IMR-90 (cell line): Measurements from ENCODE around the gene CD177. TPM values are rescaled to one million over a fixed set of nuclear protein-coding genes. Genes with fewer than 3 reads are reported as not detected.
"Not testable (repeated sequence)": the region's sequence is repeated elsewhere in the genome, so short reads cannot be mapped to it uniquely, and the experiment has no call there.

Source experiments
- ATAC-seq: fragments of 200-7000 bp; cut with Tn5 transposase; 2 replicates; pipeline ENCODE4 v1.9.1; 2020; ENCODE audit warnings: low read depth, mild to moderate bottlenecking, moderate library complexity
- BruUV-seq: library from RNA; stranded (reverse); fragments of 400-500 nt; replicated peaks from 2 replicates; lab custom pipeline; 2021; lab: Mats Ljungman, UMichigan
- CTCF ChIA-PET: fragments of 300-600 bp; formaldehyde crosslinking; extraction: SDS; loops from one replicate; lab custom pipeline; 2021; ENCODE audit warnings: antibody characterized with exemption; lab: Yijun Ruan, JAX
- POLR2A ChIA-PET: fragments of 300-600 bp; sonication (Branson Sonifier 250); formaldehyde crosslinking; loops from one replicate; lab custom pipeline; 2022; ENCODE audit warnings: antibody characterized with exemption; ENCODE audit not compliant: unreplicated experiment; lab: Charles Lee
- DNase-seq: peaks from one replicate; pipeline ENCODE4 v3.0.0; 2013
- H2AFZ ChIP-seq: replicated peaks from 2 replicates; pipeline ENCODE3; 2013; ENCODE audit warnings: low read length, mild to moderate bottlenecking; ENCODE audit not compliant: poor library complexity
- H2AK5ac ChIP-seq: 2 replicates; pipeline ENCODE4 v1.6.1; 2013; ENCODE audit warnings: low read depth, low read length, inconsistent platforms
- H2AK9ac ChIP-seq: replicated peaks from 2 replicates; pipeline ENCODE3; 2013; ENCODE audit warnings: mild to moderate bottlenecking, low read depth, low read length, moderate library complexity; ENCODE audit not compliant: poor library complexity
- H2BK120ac ChIP-seq: 2 replicates; pipeline ENCODE4 v1.6.1; 2013; ENCODE audit warnings: low read depth, low read length, inconsistent platforms
- H2BK15ac ChIP-seq: 3 replicates; pipeline ENCODE4 v1.6.1; 2013; ENCODE audit warnings: low read depth, low read length, inconsistent platforms
- H2BK20ac ChIP-seq: 2 replicates; pipeline ENCODE4 v1.6.1; 2013; ENCODE audit warnings: low read depth, mild to moderate bottlenecking, inconsistent platforms, low read length, moderate library complexity
- H2BK5ac ChIP-seq: 2 replicates; pipeline ENCODE4 v1.6.1; 2013; ENCODE audit warnings: mild to moderate bottlenecking, low read depth, low read length, inconsistent platforms; ENCODE audit not compliant: poor library complexity, severe bottlenecking
- H3K14ac ChIP-seq: replicated peaks from 2 replicates; pipeline ENCODE4 v1.6.1; 2013; ENCODE audit warnings: low read depth, low read length, inconsistent platforms
- H3K18ac ChIP-seq: 2 replicates; pipeline ENCODE4 v1.6.1; 2013; ENCODE audit warnings: low read depth, low read length, control low read depth
- H3K23ac ChIP-seq: 2 replicates; pipeline ENCODE4 v1.6.1; 2013; ENCODE audit warnings: low read depth, low read length, inconsistent platforms
- H3K27ac ChIP-seq: 2 replicates; pipeline ENCODE4 v1.5.1; 2013; ENCODE audit warnings: mild to moderate bottlenecking, control low read depth, low read length; ENCODE audit not compliant: insufficient read depth
- H3K27me3 ChIP-seq: 2 replicates; pipeline ENCODE4 v1.6.1; 2013; ENCODE audit warnings: low read length; ENCODE audit not compliant: control insufficient read depth, insufficient read depth
- H3K36me3 ChIP-seq: 2 replicates; pipeline ENCODE4 v1.6.1; 2013; ENCODE audit warnings: low read length, mixed read lengths; ENCODE audit not compliant: control insufficient read depth, insufficient read depth
- H3K4ac ChIP-seq: 2 replicates; pipeline ENCODE4 v1.6.1; 2013; ENCODE audit warnings: low read depth, low read length, inconsistent platforms
- H3K4me1 ChIP-seq: 2 replicates; pipeline ENCODE4 v1.6.1; 2013; ENCODE audit warnings: low read length, mixed read lengths; ENCODE audit not compliant: control insufficient read depth, insufficient read depth
- H3K4me2 ChIP-seq: 2 replicates; pipeline ENCODE4 v1.6.1; 2013; ENCODE audit warnings: low read depth, mild to moderate bottlenecking, control low read depth, low read length, moderate library complexity
- H3K4me3 ChIP-seq: 2 replicates; pipeline ENCODE4 v1.5.1; 2013; ENCODE audit warnings: low read depth, mild to moderate bottlenecking, control low read depth, low read length, moderate library complexity; ENCODE audit not compliant: insufficient read depth
- H3K56ac ChIP-seq: 2 replicates; pipeline ENCODE4 v1.6.1; 2013; ENCODE audit warnings: low read length, inconsistent platforms; ENCODE audit not compliant: insufficient read depth; ENCODE audit errors: extremely low read depth
- H3K79me1 ChIP-seq, 2 experiments: 2 replicates each; pipeline ENCODE4 v1.6.1; 2013; ENCODE audit warnings: low read length in 2 of 2, inconsistent platforms in 1 of 2, low read depth in 1 of 2
- H3K9ac ChIP-seq: 2 replicates; pipeline ENCODE4 v1.6.1; 2013; ENCODE audit warnings: low read depth, low read length, control low read depth
- H3K9me1 ChIP-seq: 2 replicates; pipeline ENCODE4 v1.6.1; 2013; ENCODE audit warnings: low read length, inconsistent platforms; ENCODE audit not compliant: insufficient read depth
- H3K9me3 ChIP-seq: 2 replicates; pipeline ENCODE4 v1.6.1; 2013; ENCODE audit warnings: low read length; ENCODE audit not compliant: control insufficient read depth, insufficient read depth
- H4K20me1 ChIP-seq: 2 replicates; pipeline ENCODE4 v1.6.1; 2013; ENCODE audit warnings: low read length, inconsistent platforms; ENCODE audit not compliant: insufficient read depth
- H4K5ac ChIP-seq: 2 replicates; pipeline ENCODE4 v1.6.1; 2013; ENCODE audit warnings: mild to moderate bottlenecking, low read depth, low read length, control low read depth
- H4K8ac ChIP-seq, 2 experiments: 2 replicates each; pipeline ENCODE4 v1.6.1; 2013; ENCODE audit warnings: low read depth in 2 of 2, low read length in 2 of 2, control low read depth in 1 of 2, inconsistent platforms in 1 of 2
- H4K91ac ChIP-seq: 2 replicates; pipeline ENCODE4 v1.6.1; 2013; ENCODE audit warnings: low read depth, low read length, inconsistent platforms; ENCODE audit not compliant: insufficient read depth
- WGBS, 2 experiments: methylation state at CpG; one replicate each; pipeline versions ENCODE4 v1.1.5 to v1.1.7; 2013; ENCODE audit warnings: missing lambda C conversion rate in 2 of 2; ENCODE audit not compliant: insufficient read length in 1 of 2; ENCODE audit errors: extremely low coverage in 2 of 2; 5-methylcytosine and 5-hydroxymethylcytosine counted together
- dilution Hi-C: fragments of 300-500 bp; cut with HindIII; formaldehyde crosslinking; loops from one replicate; pipeline ENCODE4 v1.14.3; 2018; ENCODE audit warnings: low sequenced_read_pairs; ENCODE audit not compliant: unreplicated experiment
- in situ Hi-C: fragments of 300-500 bp; cut with MboI; formaldehyde crosslinking; loops from 3 replicates; pipeline ENCODE4 v1.14.3; 2019; ENCODE audit warnings: low sequenced_read_pairs, inconsistent platforms, mixed read lengths
- intact Hi-C: fragments of 100-400 bp; cut with micrococcal nuclease; formaldehyde crosslinking; loops from 2 replicates; pipeline ENCODE4 v1.10.0; 2022
- polyA plus RNA-seq, 3 experiments: library from polyadenylated mRNA; depleted of rRNA; stranded (reverse); fragments of >200 nt; gene quantifications; 2 replicates each; pipeline ENCODE4 v1.2.3, GENCODE V29; 2012; ENCODE audit warnings: low replicate concordance in 1 of 3
- total RNA-seq: library from RNA; depleted of rRNA; stranded (reverse); fragments of >200 nt; gene quantifications from 2 replicates; pipeline ENCODE4 v1.2.3, GENCODE V29; 2012

CD177 gene
- total and polyA plus RNA-seq, 2 of the 4 experiments (the other 2 are of a cell fraction) = 0.14 TPM; not detected in 1

DNA sequence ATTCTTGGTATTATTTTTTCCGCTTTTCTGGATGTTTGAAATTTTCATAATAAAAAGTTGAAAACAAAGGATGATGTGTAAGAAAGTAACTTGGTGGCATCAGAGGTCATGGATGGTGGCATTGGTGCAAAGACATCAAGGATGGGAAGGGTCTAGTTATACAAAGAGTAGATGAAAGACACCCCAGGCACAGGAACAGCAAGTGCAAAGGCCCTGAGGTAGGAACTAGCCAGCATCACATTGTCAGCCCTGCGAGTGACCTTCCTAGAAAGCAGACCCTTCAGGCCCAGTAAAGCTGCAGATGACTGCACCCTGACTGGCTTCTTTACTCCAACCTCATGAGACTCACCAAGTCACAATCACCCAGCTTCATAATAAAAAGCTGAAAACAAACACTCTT lies 17.0 kb upstream of the CD177 start:
- H2AK9ac ChIP-seq, H2BK5ac ChIP-seq, H3K79me1 ChIP-seq, H3K23ac ChIP-seq, H3K14ac ChIP-seq, H2BK20ac ChIP-seq, POLR2A ChIA-PET, H3K9ac ChIP-seq, H3K56ac ChIP-seq, H2AK5ac ChIP-seq, H4K20me1 ChIP-seq, DNase-seq, CTCF ChIA-PET, H2AFZ ChIP-seq, H3K9me3 ChIP-seq, H3K4me3 ChIP-seq, H3K36me3 ChIP-seq, H3K4me2 ChIP-seq, dilution Hi-C loops, H2BK15ac ChIP-seq, H4K5ac ChIP-seq, H2BK120ac ChIP-seq, ATAC-seq, H3K27ac ChIP-seq, H3K4ac ChIP-seq, intact Hi-C loops, H3K18ac ChIP-seq, H4K91ac ChIP-seq, H4K8ac ChIP-seq, H3K9me1 ChIP-seq, in situ Hi-C loops, H3K4me1 ChIP-seq, BruUV-seq: not testable (repeated sequence)
- 100% methylated on average over 1 of the region's 2 CpGs; no CpG with 5 or more reads in 1 of the 2 experiments for WGBS, 2 experiments
- peaks cover 32% of the 10 kb centered on the region for H3K27me3 ChIP-seq
